ENCODE results near the gene CEP72. TPM values are rescaled to one million over a fixed set of nuclear protein-coding genes. Genes with fewer than 3 reads are reported as not detected.
"Not testable (repeated sequence)": the region's sequence is repeated elsewhere in the genome, so short reads cannot be mapped to it uniquely, and the experiment has no call there.

CEP72 gene
- total and polyA plus RNA-seq, 2 donors (not counting 1 experiment from before 2014, with no cell fraction given), result 7.7 to 32.9 TPM

GRCh38 chr5:677131-678101 lies 65.3 kb downstream of the CEP72 start:
- no peaks in the 10 kb centered on the region for H3K79me2 ChIP-seq (ENCODE audit: control insufficient read depth, insufficient read depth, low read length)
- TF ChIP-seq CTCF (IDR thresholded peaks at IDR 0.05), result no peak
- no peak overlapping the region for H3K9ac ChIP-seq (ENCODE audit: low read length)
- H4K20me1 ChIP-seq (ENCODE audit: control insufficient read depth, insufficient read depth, low read length, poor library complexity, severe bottlenecking), result no peaks in the 10 kb centered on the region
- H3K27me3 Mint-ChIP-seq, result peaks cover 5% of the 10 kb centered on the region
- H3K4me1 Mint-ChIP-seq, result peaks cover 7% of the 10 kb centered on the region
- H3K4me3 Mint-ChIP-seq, result no peak overlapping the region
- CTCF ChIA-PET, result interaction anchor here (1.2 kb wide), 1 partner anchor 225 kb away, joined by 4 read pairs; no protein-coding TSS in a partner anchor
- POLR2A ChIA-PET, result no interaction called here
- H3K9me3 Mint-ChIP-seq (ENCODE audit: insufficient read depth), result no peaks in the 10 kb centered on the region
- peaks cover 12 to 15% of the 10 kb centered on the region in 2 donors for H3K4me1 ChIP-seq (ENCODE audit: control insufficient read depth in 2 of 2, insufficient read depth in 2 of 2, low read length in 2 of 2)
- ATAC-seq (ENCODE audit: low read depth), result no peak
- DNase-seq, result no peak
- no peak overlapping the region for H3K27ac Mint-ChIP-seq
- 82% methylated on average over 43 of the region's 44 CpGs for WGBS (ENCODE audit: insufficient coverage)
- H3K4me2 ChIP-seq (replicated peaks; ENCODE audit: low read depth, low read length, poor library complexity, severe bottlenecking), result no peak overlapping the region
- peaks cover 0 to 10% (median 0%) of the 10 kb centered on the region in 3 donors for H3K9me3 ChIP-seq (ENCODE audit: control extremely low read depth in 1 of 3, control insufficient read depth in 2 of 3, insufficient read depth in 1 of 3, low read length in 2 of 3)
- H3K4me3 ChIP-seq (ENCODE audit: control extremely low read depth in 1 of 5, extremely low read depth in 1 of 5, insufficient read depth in 1 of 5, low read depth in 2 of 5, low read length in 4 of 5), result no peak overlapping the region
- H3K36me3 ChIP-seq (replicated peaks in 1 of 2; ENCODE audit: control extremely low read depth in 1 of 2, control insufficient read depth in 1 of 2, extremely low read depth in 1 of 2, insufficient read depth in 2 of 2, low read length in 1 of 2), result no peaks in the 10 kb centered on the region
- no peak overlapping the region for H3K27ac ChIP-seq (ENCODE audit: low read length in 2 of 2)
- no peak overlapping the region for H2AFZ ChIP-seq (ENCODE audit: insufficient read depth, low read depth, low read length, poor library complexity, severe bottlenecking)
- peaks cover 0 to 31% (median 5%) of the 10 kb centered on the region in 4 experiments for H3K27me3 ChIP-seq (replicated peaks in 1 of 4; ENCODE audit: control extremely low read depth in 1 of 4, control insufficient read depth in 3 of 4, insufficient read depth in 4 of 4, low read length in 3 of 4)
- intact Hi-C loops (cut with micrococcal nuclease), result no loop called here

- POLR2A ChIA-PET; intact Hi-C loops (cut with micrococcal nuclease): not testable (repeated sequence)
These were observed 66.4 kb downstream of the CEP72 start for GRCh38 chr5:678521-678920.

GRCh38 chr5:679166-679895 lies 67.2 kb downstream of the CEP72 start:
- H3K27ac Mint-ChIP-seq; H3K4me1 Mint-ChIP-seq; H3K79me2 ChIP-seq (ENCODE audit: control insufficient read depth, insufficient read depth, low read length); H2AFZ ChIP-seq (ENCODE audit: insufficient read depth, low read depth, low read length, poor library complexity, severe bottlenecking); H3K4me3 ChIP-seq (ENCODE audit: control extremely low read depth in 1 of 5, extremely low read depth in 1 of 5, insufficient read depth in 1 of 5, low read depth in 2 of 5, low read length in 4 of 5); CTCF ChIA-PET; H4K20me1 ChIP-seq (ENCODE audit: control insufficient read depth, insufficient read depth, low read length, poor library complexity, severe bottlenecking); H3K4me2 ChIP-seq (replicated peaks; ENCODE audit: low read depth, low read length, poor library complexity, severe bottlenecking); DNase-seq; ATAC-seq (ENCODE audit: low read depth); POLR2A ChIA-PET; intact Hi-C loops (cut with micrococcal nuclease); H3K9me3 Mint-ChIP-seq (ENCODE audit: insufficient read depth); H3K9me3 ChIP-seq (ENCODE audit: control extremely low read depth in 1 of 3, control insufficient read depth in 2 of 3, insufficient read depth in 1 of 3, low read length in 2 of 3); H3K27ac ChIP-seq (ENCODE audit: low read length in 2 of 2); H3K4me3 Mint-ChIP-seq; H3K27me3 Mint-ChIP-seq; H3K36me3 ChIP-seq (replicated peaks in 1 of 2; ENCODE audit: control extremely low read depth in 1 of 2, control insufficient read depth in 1 of 2, extremely low read depth in 1 of 2, insufficient read depth in 2 of 2, low read length in 1 of 2); H3K9ac ChIP-seq (ENCODE audit: low read length); H3K4me1 ChIP-seq (ENCODE audit: control insufficient read depth in 2 of 2, insufficient read depth in 2 of 2, low read length in 2 of 2): not testable (repeated sequence)
- H3K27me3 ChIP-seq (replicated peaks in 1 of 4; ENCODE audit: control extremely low read depth in 1 of 4, control insufficient read depth in 3 of 4, insufficient read depth in 4 of 4, low read length in 3 of 4), result peaks cover 0 to 13% (median 0%) of the 10 kb centered on the region in 4 experiments
- 73% methylated on average over 3 of the region's 17 CpGs for WGBS (ENCODE audit: insufficient coverage)

More at GRCh38 chr5:678521-678920, 66.4 kb downstream of the CEP72 start:
- DNase-seq; H3K4me1 Mint-ChIP-seq; H2AFZ ChIP-seq (ENCODE audit: insufficient read depth, low read depth, low read length, poor library complexity, severe bottlenecking); H3K9me3 Mint-ChIP-seq (ENCODE audit: insufficient read depth); H3K27ac Mint-ChIP-seq; H3K27me3 Mint-ChIP-seq; H3K36me3 ChIP-seq (replicated peaks in 1 of 2; ENCODE audit: control extremely low read depth in 1 of 2, control insufficient read depth in 1 of 2, extremely low read depth in 1 of 2, insufficient read depth in 2 of 2, low read length in 1 of 2); ATAC-seq (ENCODE audit: low read depth); H3K4me2 ChIP-seq (replicated peaks; ENCODE audit: low read depth, low read length, poor library complexity, severe bottlenecking); CTCF ChIA-PET; H3K79me2 ChIP-seq (ENCODE audit: control insufficient read depth, insufficient read depth, low read length); H3K27ac ChIP-seq (ENCODE audit: low read length in 2 of 2); H4K20me1 ChIP-seq (ENCODE audit: control insufficient read depth, insufficient read depth, low read length, poor library complexity, severe bottlenecking); H3K4me3 Mint-ChIP-seq; H3K9ac ChIP-seq (ENCODE audit: low read length); H3K4me3 ChIP-seq (ENCODE audit: control extremely low read depth in 1 of 5, extremely low read depth in 1 of 5, insufficient read depth in 1 of 5, low read depth in 2 of 5, low read length in 4 of 5); H3K4me1 ChIP-seq (ENCODE audit: control insufficient read depth in 2 of 2, insufficient read depth in 2 of 2, low read length in 2 of 2): not testable (repeated sequence)
- 68% methylated on average over 3 of the region's 16 CpGs for WGBS (ENCODE audit: insufficient coverage)
- peaks cover 0 to 21% (median under 1%) of the 10 kb centered on the region in 4 experiments for H3K27me3 ChIP-seq (replicated peaks in 1 of 4; ENCODE audit: control extremely low read depth in 1 of 4, control insufficient read depth in 3 of 4, insufficient read depth in 4 of 4, low read length in 3 of 4)
- peaks cover 0 to 10% (median 0%) of the 10 kb centered on the region in 3 donors for H3K9me3 ChIP-seq (ENCODE audit: control extremely low read depth in 1 of 3, control insufficient read depth in 2 of 3, insufficient read depth in 1 of 3, low read length in 2 of 3)

Data from B cell (primary cell).